SW 1271 (cell line): Measurements from ENCODE around the gene KCNIP4.

Experiments
- DNase-seq, 2 experiments: peaks; one replicate each; lab custom pipeline; 2025; lab: John Stamatoyannopoulos, UW

Gene KCNIP4

DNA sequence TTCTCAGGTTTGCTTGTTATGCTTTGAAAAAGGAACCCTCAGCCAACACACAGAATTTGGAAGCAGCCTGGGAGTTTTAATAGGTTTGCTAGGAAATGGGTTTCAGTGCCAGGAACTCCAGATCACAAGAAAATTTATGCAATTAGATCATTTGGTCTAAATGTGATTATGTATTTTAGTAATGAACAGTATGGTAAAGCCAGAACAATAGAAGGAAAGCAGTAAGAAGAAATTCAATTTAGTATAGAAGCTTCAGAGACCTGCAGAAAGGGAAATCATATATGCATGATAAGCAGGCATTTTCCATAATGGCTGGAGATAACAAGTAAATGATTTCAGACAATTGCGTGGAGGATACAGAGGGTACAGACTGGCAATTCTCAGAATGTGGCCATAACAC lies 184.7 kb downstream of the KCNIP4 start:
- DNase-seq = no peak

DNA sequence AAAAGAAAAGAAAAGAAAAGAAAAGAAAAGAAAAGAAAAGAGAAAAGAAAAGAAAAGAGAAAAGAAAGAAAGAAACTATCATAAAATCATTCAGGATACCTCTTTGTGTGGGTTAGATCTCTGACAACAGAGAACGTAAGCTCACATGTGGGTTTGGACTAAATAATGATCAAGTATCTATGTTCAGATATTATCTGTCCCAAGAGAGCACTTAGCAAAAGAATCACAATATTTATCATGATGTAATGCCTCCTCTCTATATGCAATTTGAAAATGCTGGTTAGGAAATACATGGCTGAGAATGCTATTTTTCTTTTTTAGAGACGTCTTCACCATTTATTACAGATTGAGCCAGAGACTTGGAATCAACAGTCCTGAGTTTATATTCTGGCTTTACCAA lies 191.3 kb downstream of the KCNIP4 start:
- DNase-seq = no peak

- DNase-seq = no peak
Observed at GRCh38 chr4:21753084-21753760, 195.3 kb downstream of the KCNIP4 start.

DNA sequence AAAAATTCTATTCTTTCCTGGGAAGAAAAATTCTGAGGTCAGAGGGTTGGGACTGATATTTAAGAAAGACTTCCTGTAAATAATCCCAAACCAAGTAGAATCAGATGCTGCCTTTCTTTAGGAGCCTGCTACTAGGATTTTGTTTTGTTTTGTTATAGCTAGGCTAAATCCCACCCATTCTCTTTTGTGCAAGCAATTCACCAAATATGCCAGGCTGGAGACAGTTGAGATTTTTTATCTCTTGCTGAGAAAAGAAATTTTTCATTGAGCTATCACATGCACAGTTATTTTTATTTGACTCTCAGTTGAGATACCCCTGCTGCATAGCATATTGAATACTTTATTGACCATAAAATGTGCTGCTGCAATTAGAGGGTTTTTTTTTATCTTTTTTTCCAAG lies 196.0 kb downstream of the KCNIP4 start:
- DNase-seq = no peak

DNA sequence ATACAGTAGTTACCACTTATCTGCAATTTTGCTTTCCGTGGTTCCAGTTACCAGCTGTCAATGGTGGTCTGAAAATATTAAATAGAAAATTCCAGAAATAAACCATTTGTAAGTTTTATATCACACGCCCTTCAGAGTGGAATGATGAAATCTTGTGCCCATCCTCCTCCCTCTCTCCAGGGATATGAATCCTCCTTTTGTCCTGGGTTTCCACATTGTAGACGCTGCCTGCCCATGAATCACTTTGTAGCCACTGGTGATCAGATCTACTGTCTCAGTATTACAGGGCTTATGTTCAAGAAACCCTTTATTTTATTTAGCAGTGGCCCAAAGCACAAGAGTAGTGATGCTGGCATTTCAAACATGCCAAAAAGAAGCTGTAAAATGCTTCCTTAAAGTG lies 198.6 kb downstream of the KCNIP4 start:
- DNase-seq = no peak

- no peak for DNase-seq
Observed at GRCh38 chr4:21749412-21749811, 199.2 kb downstream of the KCNIP4 start.

DNA sequence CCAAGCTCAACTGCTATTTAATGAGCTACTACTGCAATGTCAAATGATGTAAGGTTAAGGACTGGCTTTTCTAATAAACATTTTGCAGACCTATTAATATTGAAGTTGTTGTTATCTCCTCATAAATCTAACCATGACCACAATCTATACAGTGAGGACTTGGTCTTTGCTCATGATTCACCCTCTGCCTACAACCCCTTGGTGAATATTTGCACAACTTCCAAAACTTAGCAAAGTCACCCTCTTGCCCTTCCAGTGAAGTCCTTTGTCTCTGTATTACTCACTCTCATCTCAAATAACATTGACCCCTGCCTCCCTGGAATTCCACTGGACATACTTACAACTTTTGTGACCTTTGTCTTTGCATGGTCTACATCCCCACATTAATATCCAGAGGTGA lies 204.5 kb downstream of the KCNIP4 start:
- no peak for DNase-seq

DNA sequence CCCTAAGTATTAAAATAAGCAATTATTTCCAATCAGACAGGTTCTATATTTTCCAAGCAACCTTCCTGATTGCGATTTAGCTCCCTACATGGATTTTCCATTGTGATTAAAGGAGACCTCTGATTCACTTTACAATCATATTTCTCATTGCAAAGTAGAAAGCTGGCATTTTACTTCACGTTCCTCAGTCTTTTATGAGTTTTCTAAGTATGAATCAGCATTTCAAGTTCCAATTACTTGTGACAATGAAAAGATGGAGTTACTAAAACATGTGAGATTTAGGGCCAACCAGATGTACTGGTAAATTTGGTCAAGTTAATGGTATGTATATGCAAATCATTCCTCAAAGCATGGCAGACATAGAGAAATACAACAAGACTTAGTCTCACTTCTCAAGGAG lies 206.2 kb downstream of the KCNIP4 start:
- no peak for DNase-seq

DNA sequence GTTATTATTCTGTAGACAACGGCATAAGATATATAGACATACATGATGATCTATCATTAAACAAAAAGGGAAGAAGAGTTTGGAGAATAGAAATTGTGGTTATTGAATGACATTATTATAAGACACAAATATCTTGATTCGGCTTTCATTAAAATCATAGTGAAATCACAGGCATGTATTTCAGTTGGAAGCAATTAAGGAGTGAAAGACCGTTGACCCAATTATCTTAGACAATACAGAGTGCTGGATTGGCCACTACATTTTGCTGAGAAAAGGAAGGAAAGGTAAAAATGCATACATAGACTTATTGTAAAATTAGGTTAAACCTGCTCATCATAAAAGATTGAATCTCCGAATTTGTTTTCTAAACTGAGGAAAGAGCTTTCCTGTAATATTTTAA lies 209.8 kb downstream of the KCNIP4 start:
- DNase-seq = no peak

DNA sequence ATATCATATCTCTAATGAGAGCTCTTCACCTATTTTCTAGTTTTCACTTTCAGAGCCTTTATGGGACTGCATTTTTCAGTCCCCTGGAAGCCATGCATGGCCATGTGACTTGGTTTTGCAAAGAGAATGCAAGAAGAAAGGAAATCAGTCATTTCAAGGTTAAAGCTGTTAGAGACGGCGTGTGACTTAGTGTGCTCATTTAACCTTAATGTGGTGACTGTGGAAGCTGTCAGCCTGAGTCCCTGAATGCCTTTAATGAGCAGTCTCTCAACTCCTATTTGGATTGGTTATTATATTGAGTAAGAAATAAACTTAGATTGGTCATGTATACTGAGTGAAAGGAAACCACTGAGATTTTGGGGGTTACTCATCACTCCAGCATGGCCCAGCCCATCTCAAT lies 212.7 kb downstream of the KCNIP4 start:
- no peak for DNase-seq

DNA sequence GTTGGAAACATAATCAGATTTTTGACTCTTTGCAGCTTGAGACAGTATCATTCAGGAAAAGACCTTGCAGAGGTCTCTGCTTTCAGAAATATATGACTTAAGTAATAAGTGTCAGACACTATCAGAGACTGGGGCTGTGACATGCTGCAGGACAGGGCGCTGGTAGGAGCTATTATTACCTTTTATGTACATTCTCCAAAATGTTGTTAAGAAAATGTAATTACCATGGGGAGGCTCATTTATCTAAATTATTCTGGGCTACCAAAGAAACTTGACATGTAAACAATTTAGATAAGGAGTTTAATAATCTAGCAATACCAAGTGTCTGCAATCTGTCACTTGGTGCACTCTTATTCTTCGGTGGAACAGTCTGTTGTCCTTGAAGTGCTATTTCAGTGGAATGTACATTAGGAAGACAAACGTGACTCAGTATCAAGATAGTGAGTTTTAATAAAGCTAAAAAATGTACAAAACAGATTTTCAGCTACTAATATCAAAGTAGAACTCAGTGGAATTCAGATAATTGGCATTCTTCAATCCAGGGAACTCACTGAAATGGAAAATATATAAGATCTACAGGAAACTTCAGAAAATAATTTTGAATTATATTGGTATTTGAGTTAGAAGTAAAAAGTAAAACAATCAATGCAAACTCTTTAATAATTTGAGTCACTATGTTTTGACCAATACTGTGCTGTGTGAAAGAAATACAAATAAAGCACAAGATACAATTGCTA lies 214.5 kb downstream of the KCNIP4 start:
- DNase-seq = no peak

GRCh38 chr4:21728304-21728703 lies 220.3 kb downstream of the KCNIP4 start:
- DNase-seq = no peak

DNA sequence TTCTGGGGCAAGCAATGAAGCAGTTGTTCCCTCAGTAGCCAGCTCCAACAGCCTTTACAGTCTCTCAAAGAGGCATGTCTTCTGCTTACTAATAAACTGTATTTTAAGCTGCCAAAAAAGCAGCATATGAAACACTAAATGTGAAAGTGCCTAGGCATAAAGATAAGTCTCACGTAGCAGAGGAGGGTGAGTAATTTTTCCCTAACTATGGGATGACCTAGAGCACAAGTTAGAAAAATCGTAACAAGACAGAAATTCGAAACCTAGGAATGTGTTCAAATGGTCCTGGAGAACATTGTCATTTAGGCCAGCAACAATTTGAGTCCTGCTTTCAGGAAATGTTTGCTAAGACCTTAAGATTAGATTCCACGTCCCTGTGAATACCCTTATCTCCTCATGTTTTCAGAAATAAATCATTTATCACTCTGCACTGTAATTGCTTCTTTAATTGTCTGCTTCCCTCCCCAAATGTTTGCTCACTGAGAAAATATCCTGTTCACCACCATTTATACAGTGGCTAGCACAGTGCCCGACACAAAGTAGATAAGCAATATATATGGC lies 222.2 kb downstream of the KCNIP4 start:
- DNase-seq = no peak

- no peak for DNase-seq
Observed at GRCh38 chr4:21722157-21722839, 226.3 kb downstream of the KCNIP4 start.

GRCh38 chr4:21716531-21716930 lies 232.0 kb downstream of the KCNIP4 start:
- DNase-seq = no peak

- DNase-seq = no peak
Observed at GRCh38 chr4:21710179-21710835, 238.3 kb downstream of the KCNIP4 start.

DNA sequence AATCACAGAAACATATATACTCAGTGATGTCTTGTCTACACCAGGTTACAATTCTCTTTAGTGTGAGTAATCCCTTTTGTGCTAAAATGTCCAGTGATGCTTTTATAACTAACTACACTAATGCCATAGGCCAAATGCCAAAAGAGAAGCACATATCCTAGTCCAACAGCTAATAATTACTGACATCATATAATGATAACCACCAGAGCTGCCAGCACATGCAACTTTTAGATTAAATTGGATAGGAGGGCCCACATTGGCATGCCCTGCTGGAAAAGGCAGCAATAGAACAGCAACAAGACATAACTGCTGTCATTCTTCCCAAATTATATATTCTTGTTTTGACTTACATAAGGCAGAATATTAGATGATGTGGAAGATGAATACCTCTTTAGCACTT lies 238.8 kb downstream of the KCNIP4 start:
- DNase-seq = no peak

- no peak for DNase-seq
Observed at GRCh38 chr4:21709031-21709430, 239.5 kb downstream of the KCNIP4 start.

GRCh38 chr4:21699446-21699845 lies 249.1 kb downstream of the KCNIP4 start:
- no peak for DNase-seq

GRCh38 chr4:21697583-21697982 lies 251.0 kb downstream of the KCNIP4 start:
- no peak for DNase-seq

DNA sequence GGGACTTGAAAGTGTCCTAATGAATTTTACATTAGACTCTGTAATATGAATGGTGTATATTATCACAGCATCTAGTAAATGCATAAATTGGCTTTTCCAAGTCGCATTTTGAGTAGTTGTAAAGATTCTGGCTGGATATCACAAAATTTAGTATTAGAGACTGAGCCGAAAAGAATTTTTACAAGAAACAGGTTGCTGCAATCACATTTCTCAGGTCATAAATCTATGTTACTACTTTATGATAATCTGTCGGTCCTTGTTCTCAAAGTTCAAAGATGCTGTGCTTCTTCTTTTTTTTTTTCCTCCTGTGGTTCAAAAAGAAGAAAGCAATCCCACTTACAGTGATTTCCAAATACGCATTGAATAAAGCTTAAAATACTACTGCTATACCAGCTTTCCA lies 253.4 kb downstream of the KCNIP4 start:
- no peak for DNase-seq

- DNase-seq = no peak
Observed at GRCh38 chr4:21692241-21692640, 256.3 kb downstream of the KCNIP4 start.
